Glutamatergic neuron (in vitro differentiated cells): ENCODE results near the gene ZNF423. TPM values are rescaled to one million over a fixed set of nuclear protein-coding genes. Genes with fewer than 3 reads are reported as not detected.
"Not testable (repeated sequence)": the region's sequence is repeated elsewhere in the genome, so short reads cannot be mapped to it uniquely, and the experiment has no call there.

ENCODE experiments used
- DNase-seq: peaks from one replicate; pipeline ENCODE4 v3.0.0; 2022
- H3K27ac Mint-ChIP-seq: one replicate; pipeline ENCODE4 v1.8.0; 2020; ENCODE audit warnings: mild to moderate bottlenecking, mixed read lengths, inconsistent platforms; ENCODE audit not compliant: unreplicated experiment
- H3K27me3 Mint-ChIP-seq: one replicate; pipeline ENCODE4 v1.8.0; 2020; ENCODE audit warnings: mild to moderate bottlenecking, moderate library complexity, mixed read lengths, inconsistent platforms; ENCODE audit not compliant: unreplicated experiment
- H3K36me3 Mint-ChIP-seq: one replicate; pipeline ENCODE4 v1.8.0; 2020; ENCODE audit warnings: mild to moderate bottlenecking, mixed read lengths, inconsistent platforms; ENCODE audit not compliant: unreplicated experiment
- H3K4me1 Mint-ChIP-seq: one replicate; pipeline ENCODE4 v1.8.0; 2020; ENCODE audit warnings: mild to moderate bottlenecking, low read depth, mixed read lengths, inconsistent platforms; ENCODE audit not compliant: unreplicated experiment
- H3K4me3 Mint-ChIP-seq: one replicate; pipeline ENCODE4 v1.8.0; 2020; ENCODE audit warnings: mild to moderate bottlenecking, mixed read lengths, inconsistent platforms; ENCODE audit not compliant: unreplicated experiment
- H3K9me3 Mint-ChIP-seq: one replicate; pipeline ENCODE4 v1.8.0; 2020; ENCODE audit warnings: mild to moderate bottlenecking, moderate library complexity, mixed read lengths, inconsistent platforms; ENCODE audit not compliant: unreplicated experiment
- CTCF ChIP-seq: fragments of 200-600 bp; sonication (generic); IDR thresholded peaks from one replicate; pipeline ENCODE4 v1.5.0; 2021; ENCODE audit not compliant: partially characterized antibody, unreplicated experiment
- total RNA-seq: library from RNA; stranded (reverse); fragmentation: NEBNext Ultra II Directional; extraction: Animal tissue kit (Norgen Biotek cat#: 25700); gene quantifications from one replicate; pipeline ENCODE4 v1.2.1, GENCODE V29; 2021; ENCODE audit not compliant: unreplicated experiment

The ZNF423 gene
- total RNA-seq, 1 donor from 2014 or later: 149 TPM

- Mint-ChIP-seq H3K27ac (no peak overlapping the region), H3K27me3 (peaks cover 4% of the 10 kb centered on the region), H3K9me3 (peaks cover 6% of the 10 kb centered on the region), H3K36me3 (peaks cover 6% of the 10 kb centered on the region), H3K4me1 (peaks cover 28% of the 10 kb centered on the region), H3K4me3 (no peak overlapping the region)
- TF ChIP-seq CTCF: no peak
- DNase-seq: no peak
These were observed 30.7 kb upstream of the ZNF423 start for GRCh38 chr16:49886554-49887094.

- no peak for TF ChIP-seq CTCF
These were observed 28.4 kb upstream of the ZNF423 start for GRCh38 chr16:49884033-49885015.

GRCh38 chr16:49883076-49884014, 27.4 kb upstream of the ZNF423 start:
- Mint-ChIP-seq H3K4me3 (peak overlapping the region; percentile 12), H3K36me3 (no peaks in the 10 kb centered on the region), H3K27ac (no peak overlapping the region), H3K4me1 (peaks cover 29% of the 10 kb centered on the region), H3K9me3 (peaks cover 6% of the 10 kb centered on the region), H3K27me3 (peaks cover 9% of the 10 kb centered on the region)
- TF ChIP-seq CTCF: no peak
- DNase-seq: no peak

More at GRCh38 chr16:49884033-49885015, 28.4 kb upstream of the ZNF423 start:
- Mint-ChIP-seq H3K27me3 (peaks cover 9% of the 10 kb centered on the region), H3K9me3 (peaks cover 6% of the 10 kb centered on the region), H3K4me1 (peaks cover 29% of the 10 kb centered on the region), H3K4me3 (peak overlapping the region; percentile 67), H3K36me3 (peaks cover under 1% of the 10 kb centered on the region), H3K27ac (peak overlapping the region; percentile 87)
- DNase-seq: no peak

GRCh38 chr16:49881890-49882289, 26.0 kb upstream of the ZNF423 start:
- no peak for DNase-seq
- peak overlapping the region; percentile 59 for H3K27ac Mint-ChIP-seq
- TF ChIP-seq CTCF: no peak
- no peaks in the 10 kb centered on the region for H3K36me3 Mint-ChIP-seq
- H3K4me3 Mint-ChIP-seq: no peak overlapping the region
- H3K27me3 Mint-ChIP-seq: peaks cover 9% of the 10 kb centered on the region
- peaks cover 6% of the 10 kb centered on the region for H3K9me3 Mint-ChIP-seq
- H3K4me1 Mint-ChIP-seq: peaks cover 29% of the 10 kb centered on the region

- not testable (repeated sequence) for DNase-seq, H3K9me3 Mint-ChIP-seq, H3K27ac Mint-ChIP-seq, H3K4me3 Mint-ChIP-seq, H3K36me3 Mint-ChIP-seq
- H3K27me3 Mint-ChIP-seq: peaks cover 11% of the 10 kb centered on the region
- peaks cover 15% of the 10 kb centered on the region for H3K4me1 Mint-ChIP-seq
These were observed 22.6 kb upstream of the ZNF423 start for GRCh38 chr16:49878540-49878939.
